Chondrocyte (in vitro differentiated cells): ENCODE measurements around the gene EDN1. TPM values are rescaled to one million over a fixed set of nuclear protein-coding genes. Genes with fewer than 3 reads are reported as not detected.

Source experiments
- DNase-seq: peaks from one replicate; pipeline ENCODE4 v3.0.0; 2021; ENCODE audit warnings: mixed read lengths, low spot score
- H3K27ac Mint-ChIP-seq: one replicate; pipeline ENCODE4 v1.8.0; 2021; ENCODE audit warnings: mild to moderate bottlenecking, moderate library complexity, mixed read lengths; ENCODE audit not compliant: unreplicated experiment
- H3K27me3 Mint-ChIP-seq: 2 replicates; pipeline ENCODE4 v1.8.0; 2021; ENCODE audit warnings: low read depth, mixed read lengths
- H3K36me3 Mint-ChIP-seq: 2 replicates; pipeline ENCODE4 v1.8.0; 2021; ENCODE audit warnings: low read depth, mixed read lengths
- H3K4me1 Mint-ChIP-seq: 2 replicates; pipeline ENCODE4 v1.8.0; 2021; ENCODE audit warnings: low read depth, mild to moderate bottlenecking, mixed read lengths
- H3K4me3 Mint-ChIP-seq: one replicate; pipeline ENCODE4 v1.8.0; 2021; ENCODE audit warnings: mild to moderate bottlenecking, moderate library complexity, mixed read lengths; ENCODE audit not compliant: unreplicated experiment
- H3K9me3 Mint-ChIP-seq: 2 replicates; pipeline ENCODE4 v1.8.0; 2021; ENCODE audit warnings: low read depth, mixed read lengths
- total RNA-seq: library from RNA; stranded (reverse); gene quantifications from 3 replicates; pipeline ENCODE4 v1.2.1, GENCODE V29; 2021
- TF ChIP-seq, protein P1 (sequence below): fragments of 200-600 bp; sonication (generic); IDR thresholded peaks from 2 replicates; pipeline ENCODE4 v1.5.0; 2021; ENCODE audit warnings: antibody characterized with exemption, mild to moderate bottlenecking, moderate library complexity

Gene EDN1
- total RNA-seq, 1 donor from 2014 or later = 16.9 TPM

DNA sequence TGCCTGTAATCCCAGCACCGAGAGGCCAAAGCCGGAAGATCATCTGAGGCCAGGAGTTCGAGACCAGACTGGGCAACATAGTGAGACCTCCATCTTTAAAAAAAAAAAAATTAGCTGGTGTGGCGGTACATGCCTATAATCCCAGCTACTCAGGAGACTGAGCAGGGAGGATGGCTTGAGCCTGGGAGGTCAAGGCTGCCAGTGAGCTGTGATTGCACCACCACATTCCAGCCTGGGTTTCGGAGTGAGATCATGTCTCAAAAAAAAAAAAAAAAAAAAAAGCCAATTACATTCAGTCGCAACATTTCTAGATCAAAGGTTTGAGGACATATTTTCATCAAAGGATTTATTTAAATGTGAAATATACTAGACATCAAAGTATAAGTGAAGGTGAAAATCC lies 32.0 kb upstream of the EDN1 start:
- TF ChIP-seq, protein P1, sequence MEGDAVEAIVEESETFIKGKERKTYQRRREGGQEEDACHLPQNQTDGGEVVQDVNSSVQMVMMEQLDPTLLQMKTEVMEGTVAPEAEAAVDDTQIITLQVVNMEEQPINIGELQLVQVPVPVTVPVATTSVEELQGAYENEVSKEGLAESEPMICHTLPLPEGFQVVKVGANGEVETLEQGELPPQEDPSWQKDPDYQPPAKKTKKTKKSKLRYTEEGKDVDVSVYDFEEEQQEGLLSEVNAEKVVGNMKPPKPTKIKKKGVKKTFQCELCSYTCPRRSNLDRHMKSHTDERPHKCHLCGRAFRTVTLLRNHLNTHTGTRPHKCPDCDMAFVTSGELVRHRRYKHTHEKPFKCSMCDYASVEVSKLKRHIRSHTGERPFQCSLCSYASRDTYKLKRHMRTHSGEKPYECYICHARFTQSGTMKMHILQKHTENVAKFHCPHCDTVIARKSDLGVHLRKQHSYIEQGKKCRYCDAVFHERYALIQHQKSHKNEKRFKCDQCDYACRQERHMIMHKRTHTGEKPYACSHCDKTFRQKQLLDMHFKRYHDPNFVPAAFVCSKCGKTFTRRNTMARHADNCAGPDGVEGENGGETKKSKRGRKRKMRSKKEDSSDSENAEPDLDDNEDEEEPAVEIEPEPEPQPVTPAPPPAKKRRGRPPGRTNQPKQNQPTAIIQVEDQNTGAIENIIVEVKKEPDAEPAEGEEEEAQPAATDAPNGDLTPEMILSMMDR = no peak
- no peak overlapping the region for H3K4me3 Mint-ChIP-seq
- no peaks in the 10 kb centered on the region for H3K4me1 Mint-ChIP-seq
- no peaks in the 10 kb centered on the region for H3K27me3 Mint-ChIP-seq
- H3K36me3 Mint-ChIP-seq = no peaks in the 10 kb centered on the region
- H3K9me3 Mint-ChIP-seq = no peaks in the 10 kb centered on the region
- DNase-seq = no peak
- no peak overlapping the region for H3K27ac Mint-ChIP-seq

DNA sequence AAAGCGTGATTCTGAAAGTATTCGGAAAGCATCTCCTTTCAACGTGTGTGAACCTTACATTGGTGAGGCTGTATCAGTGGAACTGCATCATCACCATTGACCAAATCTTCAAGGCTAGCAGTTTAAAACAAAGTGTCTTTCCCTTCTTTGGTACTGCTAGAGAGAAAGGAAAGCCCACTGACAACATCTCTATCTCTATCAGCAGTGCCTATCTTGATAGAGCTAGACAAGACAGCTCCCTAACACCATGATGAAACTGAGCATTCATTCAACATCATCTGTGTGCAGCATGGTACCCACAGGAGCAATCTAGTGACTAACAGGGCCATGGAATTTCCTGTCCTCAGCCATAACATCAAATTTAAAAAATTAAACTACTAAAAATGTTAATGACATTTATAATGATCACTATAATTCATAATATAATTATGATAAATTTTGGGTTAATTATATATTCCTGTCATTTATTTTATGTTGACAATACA lies 31.5 kb upstream of the EDN1 start:
- TF ChIP-seq, protein P1 = no peak
- Mint-ChIP-seq H3K27ac (no peak overlapping the region), H3K9me3 (no peaks in the 10 kb centered on the region), H3K4me3 (no peak overlapping the region), H3K27me3 (no peaks in the 10 kb centered on the region), H3K4me1 (no peaks in the 10 kb centered on the region), H3K36me3 (no peaks in the 10 kb centered on the region)
- DNase-seq = no peak

DNA sequence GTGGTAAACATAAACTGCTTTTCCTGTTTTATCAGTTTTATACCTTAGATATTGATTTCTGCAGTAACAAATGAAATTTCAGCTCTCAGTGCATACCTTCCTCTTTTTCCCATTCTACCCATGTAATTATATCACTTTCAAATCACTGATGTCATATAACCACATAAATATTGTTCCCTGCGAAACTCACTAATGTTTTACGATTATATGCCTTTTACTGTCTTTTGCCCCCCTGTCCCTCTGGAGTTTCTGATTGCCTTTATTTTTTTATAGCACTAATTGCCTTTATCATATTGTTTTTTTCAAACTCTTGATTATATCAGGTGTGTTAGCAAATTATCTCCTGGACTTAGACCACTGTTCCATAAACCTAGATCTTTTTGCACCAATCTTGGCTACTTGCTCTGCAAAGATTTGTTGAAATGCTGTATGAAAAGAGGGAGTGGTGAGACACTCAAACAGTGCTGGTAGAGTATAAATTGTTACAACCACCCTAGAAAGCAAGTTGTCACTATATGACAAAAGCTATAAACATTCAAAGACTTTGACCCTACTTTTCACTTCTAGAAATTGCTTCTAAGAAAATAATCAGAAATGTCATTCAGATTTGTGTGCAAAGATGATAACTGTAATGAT lies 29.6 kb upstream of the EDN1 start:
- Mint-ChIP-seq H3K4me1 (peaks cover under 1% of the 10 kb centered on the region), H3K4me3 (no peak overlapping the region), H3K27me3 (no peaks in the 10 kb centered on the region), H3K9me3 (no peaks in the 10 kb centered on the region), H3K36me3 (no peaks in the 10 kb centered on the region), H3K27ac (no peak overlapping the region)
- no peak for DNase-seq
- TF ChIP-seq, protein P1 = no peak

DNA sequence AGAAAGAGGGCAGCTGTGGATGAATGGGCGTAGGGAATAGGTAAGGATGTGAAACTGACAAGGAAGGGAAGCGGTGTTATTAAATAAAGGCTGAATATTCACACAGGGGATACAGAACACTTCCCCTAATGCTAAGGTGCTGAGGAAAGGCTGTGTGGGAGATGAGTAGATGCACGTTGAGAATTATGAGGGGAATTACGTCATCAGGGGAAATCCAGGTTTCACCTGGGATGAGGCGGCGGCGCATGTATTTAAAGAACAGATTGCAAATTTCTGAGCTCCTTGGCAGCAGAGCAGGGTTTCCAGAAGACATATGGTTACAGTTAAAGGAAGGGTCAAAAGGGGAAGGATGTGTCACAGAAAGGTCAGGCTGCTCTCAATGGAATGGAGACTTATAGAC lies 28.7 kb upstream of the EDN1 start:
- H3K4me3 Mint-ChIP-seq = no peak overlapping the region
- no peaks in the 10 kb centered on the region for H3K27me3 Mint-ChIP-seq
- no peaks in the 10 kb centered on the region for H3K9me3 Mint-ChIP-seq
- no peak for DNase-seq
- H3K4me1 Mint-ChIP-seq = peaks cover 10% of the 10 kb centered on the region
- TF ChIP-seq, protein P1 = no peak
- no peak overlapping the region for H3K27ac Mint-ChIP-seq
- H3K36me3 Mint-ChIP-seq = no peaks in the 10 kb centered on the region

DNA sequence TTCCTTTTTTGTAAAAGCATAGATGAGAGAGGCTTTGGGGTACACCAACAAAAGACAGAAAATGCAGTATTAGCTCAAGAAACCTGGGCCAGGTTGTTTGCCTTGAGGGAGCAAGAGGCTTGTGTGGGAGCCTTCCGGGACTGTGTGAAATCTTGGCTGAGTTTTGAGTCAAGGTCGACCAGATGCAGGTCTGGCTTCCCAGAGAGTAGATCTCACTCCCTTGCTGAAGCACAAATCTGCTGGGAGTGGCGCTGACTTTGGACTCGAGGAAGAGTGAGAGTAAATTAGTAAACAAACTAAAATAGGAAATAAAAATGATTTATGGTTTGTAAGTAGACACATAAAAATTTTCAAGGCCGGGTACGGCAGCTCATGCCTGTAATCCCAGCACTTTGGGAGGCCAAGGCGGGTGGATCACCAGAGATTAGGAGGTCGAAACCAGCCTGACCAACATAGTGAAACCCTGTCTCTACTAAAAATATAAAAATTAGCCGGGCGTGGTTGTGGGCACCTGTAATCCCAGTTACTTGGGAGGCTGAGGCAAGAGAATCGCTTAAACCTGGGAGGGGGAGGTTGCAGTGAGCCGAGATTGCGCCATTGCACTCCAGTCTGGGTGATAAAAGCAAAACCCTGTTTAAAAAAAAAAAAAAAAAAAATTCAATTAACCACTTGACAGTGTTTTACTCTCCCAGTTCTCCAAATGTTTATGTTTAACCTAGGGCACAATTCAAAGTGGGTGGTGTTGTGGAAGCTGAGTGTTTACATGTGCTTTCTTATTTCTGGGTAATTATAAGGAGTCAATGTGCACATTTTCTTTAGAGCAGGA lies 27.7 kb upstream of the EDN1 start:
- Mint-ChIP-seq H3K36me3 (no peaks in the 10 kb centered on the region), H3K4me1 (peaks cover 14% of the 10 kb centered on the region), H3K4me3 (no peak overlapping the region), H3K27me3 (no peaks in the 10 kb centered on the region), H3K9me3 (no peaks in the 10 kb centered on the region), H3K27ac (no peak overlapping the region)
- DNase-seq = no peak
- TF ChIP-seq, protein P1 = no peak
